OCI-M2 (cell line): Measurements from ENCODE around the gene KCNJ18.
"Not testable (repeated sequence)": the region's sequence is repeated elsewhere in the genome, so short reads cannot be mapped to it uniquely, and the experiment has no call there.

Source experiments
- DNase-seq: peaks from one replicate; lab custom pipeline; 2025; ENCODE audit not compliant: unreplicated experiment; lab: John Stamatoyannopoulos, UW

KCNJ18 gene

DNA sequence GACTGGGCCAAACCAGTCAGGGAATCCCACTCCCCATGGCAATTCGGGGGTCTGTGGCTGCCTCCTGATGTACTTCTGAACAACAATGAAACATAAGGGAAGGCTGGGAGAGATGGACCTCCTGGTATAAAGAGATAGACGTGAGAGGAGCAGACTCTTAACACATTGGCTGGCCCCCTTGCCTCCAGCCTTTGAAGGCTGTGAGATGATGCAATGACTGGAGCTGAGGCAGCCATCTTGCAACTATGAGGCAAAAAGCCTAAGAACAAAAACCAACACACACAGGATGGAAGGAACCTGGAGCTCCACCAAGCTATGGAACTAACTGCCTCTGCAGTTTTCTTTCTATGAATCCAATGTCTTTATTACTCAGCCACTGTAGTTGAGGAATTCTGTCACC is 58.8 kb downstream of the KCNJ18 start:
- not testable (repeated sequence) for DNase-seq
